ENCODE measurements around the gene PSME2. TPM values are rescaled to one million over a fixed set of nuclear protein-coding genes. Genes with fewer than 3 reads are reported as not detected.
A peak's percentile ranks its signal among the peaks of the same experiment; 100 is the strongest.

PSME2 gene
- total and polyA plus RNA-seq, 2 experiments from 2014 or later = 54.0 to 259 TPM

DNA sequence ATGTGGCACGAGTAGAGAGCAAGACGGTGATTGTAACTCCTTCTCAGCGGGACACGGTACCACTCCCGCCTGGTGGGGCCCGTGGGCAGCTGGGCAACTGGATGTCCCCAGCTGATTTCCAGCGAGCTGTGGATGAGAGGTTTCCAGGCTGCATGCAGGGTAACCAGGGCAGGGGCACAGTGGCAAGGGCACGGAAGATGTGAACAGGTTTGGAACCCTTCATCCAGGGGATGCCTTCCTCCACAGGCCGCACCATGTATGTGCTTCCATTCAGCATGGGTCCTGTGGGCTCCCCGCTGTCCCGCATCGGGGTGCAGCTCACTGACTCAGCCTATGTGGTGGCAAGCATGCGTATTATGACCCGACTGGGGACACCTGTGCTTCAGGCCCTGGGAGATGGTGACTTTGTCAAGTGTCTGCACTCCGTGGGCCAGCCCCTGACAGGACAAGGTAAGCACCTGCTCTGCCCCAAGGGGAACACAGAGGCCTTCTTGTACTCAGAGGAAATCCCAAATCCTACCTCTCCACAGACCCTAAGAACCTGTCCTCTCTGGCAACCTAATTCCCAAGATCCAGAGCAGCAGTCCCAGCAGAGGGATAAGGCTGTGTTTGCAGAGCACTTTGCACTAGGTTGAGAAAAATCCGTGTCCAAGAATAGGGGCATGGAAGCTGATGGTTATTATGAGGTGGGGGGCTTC is 48.0 kb downstream of the PSME2 start:
- Histone ChIP-seq H3K9me2 (ENCODE audit: insufficient read depth) (no peaks in the 10 kb centered on the region), H3K4me1 (ENCODE audit: insufficient read depth) (peaks cover 10% of the 10 kb centered on the region), H3K27ac (ENCODE audit: low read depth) (no peak overlapping the region), H3K4me2 (no peak overlapping the region), H4K20me1 (replicated peaks; ENCODE audit: insufficient read depth) (peaks cover 5% of the 10 kb centered on the region; the same call in 1 of the 2 replicates), H3K79me2 (replicated peaks; ENCODE audit: insufficient read depth) (peaks cover 22% of the 10 kb centered on the region), H3K36me3 (ENCODE audit: insufficient read depth) (peaks cover 17% of the 10 kb centered on the region), H3K4me3 (no peak overlapping the region), H3K27me3 (ENCODE audit: insufficient read depth) (no peaks in the 10 kb centered on the region), H2AFZ (no peak overlapping the region), H3F3A (replicated peaks; ENCODE audit: low read depth) (peaks cover 8% of the 10 kb centered on the region)
- Mint-ChIP-seq H3K27me3 (ENCODE audit: insufficient read depth, low read depth, poor library complexity) (peaks cover 14% of the 10 kb centered on the region), H3K9me3 (peaks cover 7% of the 10 kb centered on the region; the same call in 2 of the 3 replicates), H3K4me3 (no peak overlapping the region), H3K27ac (no peak overlapping the region), H3K4me1 (peaks cover 15% of the 10 kb centered on the region), H3K36me3 (ENCODE audit: low read depth) (peaks cover 85% of the 10 kb centered on the region)
- TF ChIP-seq EZH2phosphoT487 (IDR thresholded peaks at IDR 0.05; ENCODE audit: unreplicated experiment) (no peak), REST (IDR thresholded peaks at IDR 0.05; ENCODE audit: unreplicated experiment) (no peak), EZH2 (IDR thresholded peaks at IDR 0.05; ENCODE audit: low read depth, unreplicated experiment) (no peak), STAT1 (IDR thresholded peaks at IDR 0.05; ENCODE audit: unreplicated experiment) (no peak), JUNB (IDR thresholded peaks at IDR 0.05; ENCODE audit: unreplicated experiment) (no peak)
- TF ChIP-seq, protein P1, sequence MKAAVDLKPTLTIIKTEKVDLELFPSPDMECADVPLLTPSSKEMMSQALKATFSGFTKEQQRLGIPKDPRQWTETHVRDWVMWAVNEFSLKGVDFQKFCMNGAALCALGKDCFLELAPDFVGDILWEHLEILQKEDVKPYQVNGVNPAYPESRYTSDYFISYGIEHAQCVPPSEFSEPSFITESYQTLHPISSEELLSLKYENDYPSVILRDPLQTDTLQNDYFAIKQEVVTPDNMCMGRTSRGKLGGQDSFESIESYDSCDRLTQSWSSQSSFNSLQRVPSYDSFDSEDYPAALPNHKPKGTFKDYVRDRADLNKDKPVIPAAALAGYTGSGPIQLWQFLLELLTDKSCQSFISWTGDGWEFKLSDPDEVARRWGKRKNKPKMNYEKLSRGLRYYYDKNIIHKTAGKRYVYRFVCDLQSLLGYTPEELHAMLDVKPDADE (IDR thresholded peaks at IDR 0.05) = no peak
- ATAC-seq = no peak
- no peak for DNase-seq (ENCODE audit: low spot score)

DNA sequence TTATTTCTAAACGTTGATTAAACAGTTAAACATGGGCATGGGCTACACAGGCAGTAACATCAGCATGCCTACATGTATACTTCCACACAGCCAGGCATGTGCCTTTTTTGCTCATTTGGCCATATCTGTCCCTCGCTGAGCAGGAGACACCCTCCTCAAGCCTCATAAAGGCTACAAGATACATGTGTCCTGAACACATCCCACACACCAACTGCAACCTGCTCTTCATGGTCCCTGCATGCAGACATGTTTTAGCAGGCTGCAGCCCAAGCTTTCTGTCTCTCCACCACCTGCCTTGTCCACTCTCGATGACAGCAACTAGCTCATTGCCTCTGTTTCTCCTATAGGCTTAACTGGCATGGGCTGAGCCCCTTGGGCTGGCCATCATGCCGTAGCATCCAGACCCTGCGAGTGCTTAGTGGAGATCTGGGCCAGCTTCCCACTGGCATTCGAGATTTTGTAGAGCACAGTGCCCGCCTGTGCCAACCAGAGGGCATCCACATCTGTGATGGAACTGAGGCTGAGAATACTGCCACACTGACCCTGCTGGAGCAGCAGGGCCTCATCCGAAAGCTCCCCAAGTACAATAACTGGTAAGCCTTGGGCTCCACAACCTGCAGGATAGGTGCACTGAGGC is 49.7 kb downstream of the PSME2 start:
- Mint-ChIP-seq H3K27ac (peak overlapping the region; percentile 80), H3K9me3 (peaks cover 3% of the 10 kb centered on the region; the same call in 2 of the 3 replicates), H3K27me3 (ENCODE audit: insufficient read depth, low read depth, poor library complexity) (peaks cover 26% of the 10 kb centered on the region), H3K36me3 (ENCODE audit: low read depth) (peaks cover 75% of the 10 kb centered on the region), H3K4me3 (peak overlapping the region; percentile 51), H3K4me1 (peaks cover 26% of the 10 kb centered on the region)
- Histone ChIP-seq H3K27ac (ENCODE audit: low read depth) (no peak overlapping the region), H3K4me3 (no peak overlapping the region), H3K4me2 (no peak overlapping the region), H3K27me3 (ENCODE audit: insufficient read depth) (no peaks in the 10 kb centered on the region), H3K4me1 (ENCODE audit: insufficient read depth) (peaks cover 18% of the 10 kb centered on the region), H3K9me2 (ENCODE audit: insufficient read depth) (peaks cover 8% of the 10 kb centered on the region), H3K79me2 (replicated peaks; ENCODE audit: insufficient read depth) (peaks cover 22% of the 10 kb centered on the region), H4K20me1 (replicated peaks; ENCODE audit: insufficient read depth) (peaks cover 5% of the 10 kb centered on the region; the same call in 1 of the 2 replicates), H3F3A (replicated peaks; ENCODE audit: low read depth) (peaks cover 15% of the 10 kb centered on the region), H3K36me3 (ENCODE audit: insufficient read depth) (peaks cover 8% of the 10 kb centered on the region), H2AFZ (no peak overlapping the region)
- TF ChIP-seq POLR2AphosphoS5 (IDR thresholded peaks at IDR 0.05; ENCODE audit: low read depth) (peak; percentile 63), EZH2 (IDR thresholded peaks at IDR 0.05; ENCODE audit: low read depth, unreplicated experiment) (no peak)
- DNase-seq (ENCODE audit: low spot score) = no peak
- no peak for ATAC-seq
